SU-DHL-6 (cell line): ENCODE data around the gene CDKN2B.

ENCODE experiments used
- H2AFZ ChIP-seq: fragments of 200-600 bp; sonication (generic); 2 replicates; pipeline ENCODE4 v1.6.1; 2014; ENCODE audit warnings: low read depth, mild to moderate bottlenecking, moderate library complexity, mixed read lengths, antibody characterized with exemption, low read length; ENCODE audit not compliant: severe bottlenecking
- H3F3A ChIP-seq: fragments of 200-600 bp; shearing (Covaris generic); 2 replicates; pipeline ENCODE4 v1.6.0; 2016; ENCODE audit warnings: antibody characterized with exemption, mild to moderate bottlenecking; ENCODE audit not compliant: insufficient read depth
- H3K27ac ChIP-seq: fragments of 200-600 bp; sonication (generic); 2 replicates; pipeline ENCODE4 v1.5.1; 2016; ENCODE audit warnings: low read depth, mild to moderate bottlenecking, low read length, moderate library complexity, mixed read lengths
- H3K27me3 ChIP-seq: fragments of 200-600 bp; sonication (generic), shearing (Covaris generic); 2 replicates; pipeline ENCODE4 v1.6.0; 2014; ENCODE audit warnings: mild to moderate bottlenecking, low read length
- H3K36me3 ChIP-seq: fragments of 200-600 bp; sonication (generic); 2 replicates; pipeline ENCODE4 v1.6.1; 2014; ENCODE audit warnings: mild to moderate bottlenecking, low read length, mixed read lengths
- H3K4me2 ChIP-seq: fragments of 300-600, 200-600 bp; shearing (Covaris generic), sonication (generic); 2 replicates; pipeline ENCODE4 v1.6.0; 2014; ENCODE audit warnings: low read length, low read depth, mild to moderate bottlenecking; ENCODE audit not compliant: poor library complexity, severe bottlenecking
- H3K4me3 ChIP-seq: fragments of 200-600 bp; sonication (generic); 2 replicates; pipeline ENCODE4 v1.5.1; 2014; ENCODE audit warnings: antibody characterized with exemption, low read length, mild to moderate bottlenecking, mixed read lengths; ENCODE audit not compliant: insufficient read depth, poor library complexity, severe bottlenecking
- H3K79me2 ChIP-seq: fragments of 200-600 bp; sonication (generic); 2 replicates; pipeline ENCODE4 v1.6.1; 2014; ENCODE audit warnings: mild to moderate bottlenecking, low read length, moderate library complexity; ENCODE audit not compliant: insufficient read depth
- H3K9ac ChIP-seq: fragments of 200-600 bp; sonication (generic); 2 replicates; pipeline ENCODE4 v1.7.0; 2014; ENCODE audit warnings: mild to moderate bottlenecking, low read length
- H3K9me2 ChIP-seq: fragments of 200-600 bp; sonication (generic); replicated peaks from 2 replicates; pipeline ENCODE4 v1.6.1; 2014; ENCODE audit warnings: low read length; ENCODE audit not compliant: insufficient read depth
- H3K9me3 ChIP-seq: fragments of 200-600 bp; sonication (generic); 2 replicates; pipeline ENCODE4 v1.6.1; 2014; ENCODE audit warnings: low read length, mixed read lengths; ENCODE audit not compliant: insufficient read depth
- H4K20me1 ChIP-seq: fragments of 200-600 bp; sonication (generic); 2 replicates; pipeline ENCODE4 v1.6.1; 2014; ENCODE audit warnings: low read depth, mild to moderate bottlenecking, antibody characterized with exemption, low read length, moderate library complexity, mixed read lengths
- CTCF ChIP-seq: fragments of 200-600 bp; sonication (generic); IDR thresholded peaks from one replicate; pipeline ENCODE4 v1.5.1; 2017; ENCODE audit warnings: antibody characterized with exemption, mild to moderate bottlenecking, low read length, moderate library complexity; ENCODE audit not compliant: insufficient read depth, poor library complexity, severe bottlenecking
- EZH2phosphoT487 ChIP-seq: fragments of 200-600 bp; sonication (generic), shearing (Covaris generic); conservative IDR thresholded peaks from 2 replicates; pipeline ENCODE4 v1.6.1; 2018; ENCODE audit warnings: mild to moderate bottlenecking, antibody characterized with exemption, low read length, moderate library complexity, mixed read lengths

CDKN2B gene

GRCh38 chr9:22040760-22041159, 31.7 kb upstream of the CDKN2B start:
- Histone ChIP-seq H3K27ac (no peak overlapping the region), H3K9me2 (no peaks in the 10 kb centered on the region), H3K9me3 (no peaks in the 10 kb centered on the region), H3K4me3 (no peak overlapping the region), H2AFZ (no peak overlapping the region), H3F3A (no peaks in the 10 kb centered on the region), H3K4me2 (no peak overlapping the region), H3K9ac (no peak overlapping the region), H3K79me2 (no peaks in the 10 kb centered on the region), H3K36me3 (no peaks in the 10 kb centered on the region), H4K20me1 (no peaks in the 10 kb centered on the region), H3K27me3 (no peaks in the 10 kb centered on the region)
- TF ChIP-seq CTCF (no peak), EZH2phosphoT487 (no peak)

- no peak overlapping the region for H3K27ac ChIP-seq
- no peaks in the 10 kb centered on the region for H3K9me3 ChIP-seq
- no peaks in the 10 kb centered on the region for H3F3A ChIP-seq
- no peak overlapping the region for H3K9ac ChIP-seq
- H3K27me3 ChIP-seq = no peaks in the 10 kb centered on the region
- no peaks in the 10 kb centered on the region for H3K36me3 ChIP-seq
- no peaks in the 10 kb centered on the region for H3K79me2 ChIP-seq
- no peak overlapping the region for H3K4me3 ChIP-seq
- H4K20me1 ChIP-seq = no peaks in the 10 kb centered on the region
- H2AFZ ChIP-seq = no peak overlapping the region
- H3K4me2 ChIP-seq = no peak overlapping the region
- TF ChIP-seq EZH2phosphoT487 (no peak), CTCF (no peak)
- no peaks in the 10 kb centered on the region for H3K9me2 ChIP-seq
Observed at GRCh38 chr9:22039258-22039657, 30.2 kb upstream of the CDKN2B start.

GRCh38 chr9:22037954-22038690, 29.0 kb upstream of the CDKN2B start:
- no peaks in the 10 kb centered on the region for H3K9me3 ChIP-seq
- H3K36me3 ChIP-seq = no peaks in the 10 kb centered on the region
- TF ChIP-seq CTCF (peak; percentile 59), EZH2phosphoT487 (no peak)
- H3K4me3 ChIP-seq = no peak overlapping the region
- no peak overlapping the region for H3K4me2 ChIP-seq
- no peaks in the 10 kb centered on the region for H3K27me3 ChIP-seq
- H3K9ac ChIP-seq = no peak overlapping the region
- H3F3A ChIP-seq = no peaks in the 10 kb centered on the region
- no peak overlapping the region for H2AFZ ChIP-seq
- no peaks in the 10 kb centered on the region for H4K20me1 ChIP-seq
- H3K9me2 ChIP-seq = no peaks in the 10 kb centered on the region
- H3K79me2 ChIP-seq = no peaks in the 10 kb centered on the region
- no peak overlapping the region for H3K27ac ChIP-seq
